GM19438 (cell line): ENCODE measurements around the gene TBC1D2.
"Not testable (repeated sequence)": the region's sequence is repeated elsewhere in the genome, so short reads cannot be mapped to it uniquely, and the experiment has no call there.

Experiments
- ATAC-seq: cut with Tn5 transposase; IDR thresholded peaks from one replicate; pipeline ENCODE4 v1.9.1; 2021; ENCODE audit warnings: low read depth; ENCODE audit not compliant: unreplicated experiment

Gene TBC1D2

GRCh38 chr9:98255578-98256296 lies at the start of gene TBC1D2:
TSS of gene TBC1D2 (minus strand) at chr9:98255649. CDS start at chr9:98255541, 108 bp downstream.
- peak; percentile 81 for ATAC-seq

GRCh38 chr9:98304381-98304780 lies 48.9 kb upstream of the TBC1D2 start:
- no peak for ATAC-seq

GRCh38 chr9:98303633-98304125 lies 48.2 kb upstream of the TBC1D2 start:
- no peak for ATAC-seq

DNA sequence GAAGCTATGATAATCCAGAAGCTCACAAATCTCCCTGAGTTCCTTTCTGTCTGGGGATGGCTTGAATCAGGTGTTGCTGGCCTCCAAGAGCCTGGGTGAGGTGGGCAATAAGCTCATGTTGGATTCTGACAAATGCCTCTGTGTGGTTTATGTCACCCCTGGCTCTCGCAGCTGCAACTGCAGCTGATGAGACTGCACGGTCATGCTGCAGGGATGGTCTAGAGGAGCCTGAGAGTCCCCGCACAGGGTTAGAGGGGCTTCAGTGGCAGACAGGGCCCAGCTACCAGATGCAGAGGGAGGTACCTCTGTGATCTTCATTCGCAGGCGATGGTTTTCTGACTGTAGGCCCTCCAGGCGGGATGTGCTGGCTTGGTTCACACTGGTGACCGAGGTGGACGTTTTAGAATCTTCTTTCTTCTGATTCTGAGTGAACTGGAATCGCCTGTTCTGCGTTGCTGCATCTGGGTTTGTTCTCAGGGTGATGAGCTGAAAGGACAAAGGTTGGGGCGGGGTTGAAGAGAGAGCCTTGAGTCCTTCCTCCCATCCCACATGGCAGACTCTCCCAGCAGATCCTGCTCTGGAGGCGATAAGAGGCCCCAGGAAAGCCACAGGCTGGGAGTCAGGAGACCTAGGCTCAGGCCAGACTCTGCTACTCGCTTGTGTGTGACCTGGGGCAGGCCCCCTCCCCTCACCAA lies 47.6 kb upstream of the TBC1D2 start:
- no peak for ATAC-seq

GRCh38 chr9:98302150-98302549 lies 46.7 kb upstream of the TBC1D2 start:
- ATAC-seq, result no peak

DNA sequence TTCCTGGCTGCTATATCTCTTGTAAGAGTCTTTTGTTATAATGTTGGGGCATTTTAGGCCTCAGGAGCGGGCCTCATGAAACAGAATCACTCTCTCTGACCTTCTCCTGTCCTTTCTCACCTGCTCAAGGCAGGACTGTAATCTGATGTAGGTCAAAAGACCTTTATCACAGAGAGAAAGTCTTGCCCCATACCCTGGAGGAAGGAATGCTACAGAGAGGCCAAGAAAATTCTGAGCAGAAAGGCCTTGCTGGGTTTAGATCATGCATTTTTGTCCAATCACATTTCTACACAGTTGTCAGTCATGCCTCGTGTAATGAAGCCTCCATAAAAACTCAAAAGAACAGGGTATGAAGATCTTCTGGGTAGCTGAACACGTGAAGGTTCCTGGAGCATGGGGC lies 45.2 kb upstream of the TBC1D2 start:
- ATAC-seq, result no peak

- no peak for ATAC-seq
Measured at GRCh38 chr9:98298476-98298875, 43.0 kb upstream of the TBC1D2 start.

DNA sequence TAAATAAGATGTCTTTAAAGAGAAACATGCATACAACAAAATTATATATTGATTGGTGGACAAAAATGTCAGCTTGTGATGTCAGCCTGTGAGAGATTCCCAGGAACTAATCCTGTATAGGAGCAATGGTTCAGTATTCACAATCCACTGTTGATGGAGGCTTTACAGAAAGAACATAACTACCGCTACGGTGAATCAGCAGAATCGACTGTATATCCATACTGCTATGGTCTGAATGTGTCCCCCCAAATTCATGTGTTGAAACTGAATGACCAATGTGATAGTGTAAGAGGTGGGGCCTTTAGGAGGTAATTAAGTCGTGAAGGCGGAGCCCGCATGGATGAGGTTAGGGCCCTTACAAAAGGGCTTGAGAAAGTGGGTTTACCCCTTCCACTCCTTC lies 40.4 kb upstream of the TBC1D2 start:
- ATAC-seq, result no peak

GRCh38 chr9:98291820-98292219 lies 36.4 kb upstream of the TBC1D2 start:
- no peak for ATAC-seq

DNA sequence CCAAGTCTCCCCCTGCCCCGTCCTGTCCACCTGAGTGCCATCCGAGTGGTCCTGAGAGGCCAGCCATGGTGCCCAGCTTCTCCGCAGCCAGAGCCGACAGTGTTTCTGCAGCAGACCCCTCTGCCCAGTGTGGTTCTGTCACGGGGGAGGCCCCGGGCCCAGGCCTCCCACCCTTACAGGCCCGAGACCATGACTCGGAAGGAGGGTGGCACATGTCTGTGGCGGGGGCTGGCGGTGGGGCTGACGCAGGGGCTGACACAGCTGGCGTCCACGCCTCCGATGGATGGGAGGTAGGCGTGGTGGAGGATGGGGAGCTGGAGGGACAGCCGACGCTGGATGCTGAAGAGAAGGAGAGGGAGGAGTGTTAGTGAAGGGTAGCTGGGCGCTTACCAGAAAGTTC lies 35.0 kb upstream of the TBC1D2 start:
- no peak for ATAC-seq

GRCh38 chr9:98289614-98290201 lies 34.3 kb upstream of the TBC1D2 start:
- ATAC-seq, result no peak

- no peak for ATAC-seq
Measured at GRCh38 chr9:98288881-98289280, 33.4 kb upstream of the TBC1D2 start.

GRCh38 chr9:98287384-98287783 lies 31.9 kb upstream of the TBC1D2 start:
- ATAC-seq, result no peak

DNA sequence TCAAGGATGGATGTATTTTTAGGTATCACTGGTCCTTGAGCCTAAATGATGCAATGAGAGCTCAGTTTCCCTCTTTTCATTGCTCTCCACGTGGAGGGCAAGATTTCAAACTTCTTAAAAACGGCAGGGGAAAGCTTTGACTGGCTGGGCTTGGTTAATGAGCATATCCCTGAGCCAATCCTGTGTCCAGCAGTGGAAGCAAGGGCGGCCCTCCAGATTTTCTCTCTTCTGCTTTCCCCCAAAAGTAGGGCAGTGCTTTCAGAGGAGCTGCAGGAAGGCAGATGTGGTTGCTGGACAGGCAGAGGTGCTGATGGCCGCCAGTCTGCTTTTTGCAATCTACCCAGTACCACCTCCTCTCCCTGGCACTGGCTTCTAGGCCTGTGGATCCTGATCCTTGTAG lies 30.0 kb upstream of the TBC1D2 start:
- ATAC-seq, result no peak

DNA sequence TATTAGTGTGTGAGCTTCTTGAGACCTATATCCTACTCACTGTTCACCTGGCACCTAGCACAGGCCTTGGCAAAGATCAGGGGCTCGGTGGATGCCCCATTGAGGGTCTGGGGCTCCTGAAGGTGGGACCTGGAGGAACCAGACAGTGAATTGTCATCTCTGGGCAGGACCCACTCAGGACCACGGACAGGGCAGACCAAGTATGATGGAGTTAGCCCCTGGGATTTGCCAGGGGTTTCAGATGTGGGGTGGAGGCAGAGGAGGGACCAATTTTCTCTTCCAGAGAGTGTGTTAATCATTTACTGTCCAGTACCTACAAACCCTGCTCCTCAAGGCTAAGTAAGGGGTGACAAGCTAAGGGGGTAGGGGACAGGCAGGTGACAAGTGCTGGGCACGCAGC lies 29.3 kb upstream of the TBC1D2 start:
- ATAC-seq, result no peak

- not testable (repeated sequence) for ATAC-seq
Measured at GRCh38 chr9:98283143-98283542, 27.7 kb upstream of the TBC1D2 start.

- no peak for ATAC-seq
Measured at GRCh38 chr9:98281281-98281680, 25.8 kb upstream of the TBC1D2 start.

- no peak for ATAC-seq
Measured at GRCh38 chr9:98280574-98280973, 25.1 kb upstream of the TBC1D2 start.

GRCh38 chr9:98280162-98280561 lies 24.7 kb upstream of the TBC1D2 start:
- no peak for ATAC-seq

GRCh38 chr9:98276907-98277469 lies 21.5 kb upstream of the TBC1D2 start:
- no peak for ATAC-seq

DNA sequence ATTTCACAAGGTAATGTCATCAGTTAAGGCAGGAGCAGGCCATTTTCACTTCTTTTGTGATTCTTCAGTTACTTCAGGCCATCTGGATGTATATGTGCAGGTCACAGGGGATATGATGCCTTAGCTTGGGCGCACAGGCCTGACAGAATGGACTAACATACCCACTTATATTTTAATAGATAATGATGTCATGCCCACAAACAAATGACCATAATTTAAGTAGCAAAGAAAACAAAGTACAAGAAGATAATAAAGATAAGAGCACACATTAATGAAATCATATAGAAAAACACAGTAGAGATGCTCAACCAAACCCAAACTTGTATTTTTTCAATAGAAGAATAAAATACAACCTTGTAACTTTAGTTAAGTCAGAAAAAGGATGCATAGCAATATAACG lies 19.7 kb upstream of the TBC1D2 start:
- ATAC-seq, result no peak
